HG03575 (cell line): ENCODE results near the gene ANAPC2.

Source experiments
- ATAC-seq: cut with Tn5 transposase; IDR thresholded peaks from one replicate; pipeline ENCODE4 v1.9.1; 2021; ENCODE audit not compliant: unreplicated experiment, insufficient number of reproducible peaks, low FRiP score; ENCODE audit errors: extremely low read depth

Gene ANAPC2

GRCh38 chr9:137167747-137168572, 20.4 kb downstream of the ANAPC2 start:
- no peak for ATAC-seq

GRCh38 chr9:137167277-137167746, 21.0 kb downstream of the ANAPC2 start:
- no peak for ATAC-seq

GRCh38 chr9:137166380-137167229, 21.8 kb downstream of the ANAPC2 start:
- no peak for ATAC-seq

GRCh38 chr9:137165250-137165836, 23.0 kb downstream of the ANAPC2 start:
- ATAC-seq, result no peak

DNA sequence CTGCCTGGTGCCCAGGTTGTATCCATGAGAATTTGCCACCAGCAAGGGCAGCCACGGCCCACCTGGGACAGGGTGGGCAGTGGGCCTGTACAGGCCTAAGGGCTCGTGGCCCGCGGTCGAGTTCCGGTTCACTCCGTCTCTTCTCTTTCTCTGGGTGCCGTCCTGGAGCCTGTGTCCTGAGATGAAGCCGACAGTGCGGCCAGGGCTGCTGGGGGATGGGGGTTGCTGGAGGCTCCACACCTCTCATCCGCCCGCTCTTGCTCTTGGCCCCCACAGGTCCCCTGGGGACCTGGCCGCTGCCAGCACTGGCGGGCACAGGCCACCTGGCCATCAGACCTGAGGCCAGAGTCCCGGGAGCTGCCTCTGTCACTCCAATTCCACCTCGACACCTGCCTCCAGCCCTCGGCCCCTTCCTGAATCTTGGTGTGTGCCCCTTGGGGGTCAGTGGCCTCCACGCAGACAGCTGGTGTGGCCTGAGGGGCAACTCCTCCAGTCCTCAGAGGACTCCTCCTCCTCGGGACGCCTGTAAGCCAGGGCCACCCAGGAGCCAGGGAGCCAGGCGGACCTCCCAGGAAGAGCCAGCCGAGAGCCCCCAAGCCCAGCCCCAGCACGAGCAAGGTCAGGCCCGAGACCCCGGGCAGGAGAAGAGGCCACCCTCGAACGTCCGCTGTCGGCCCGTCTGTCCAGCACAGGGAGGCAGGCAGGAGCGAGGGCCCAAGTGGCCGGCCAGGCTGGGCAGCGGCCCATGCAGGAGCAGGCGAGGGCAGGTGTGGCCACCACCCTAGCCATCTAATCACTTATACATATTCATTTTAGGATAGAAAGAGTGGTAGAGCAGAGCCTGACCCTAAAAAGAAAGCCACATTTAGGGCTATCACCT, 23.8 kb downstream of the ANAPC2 start:
- no peak for ATAC-seq

DNA sequence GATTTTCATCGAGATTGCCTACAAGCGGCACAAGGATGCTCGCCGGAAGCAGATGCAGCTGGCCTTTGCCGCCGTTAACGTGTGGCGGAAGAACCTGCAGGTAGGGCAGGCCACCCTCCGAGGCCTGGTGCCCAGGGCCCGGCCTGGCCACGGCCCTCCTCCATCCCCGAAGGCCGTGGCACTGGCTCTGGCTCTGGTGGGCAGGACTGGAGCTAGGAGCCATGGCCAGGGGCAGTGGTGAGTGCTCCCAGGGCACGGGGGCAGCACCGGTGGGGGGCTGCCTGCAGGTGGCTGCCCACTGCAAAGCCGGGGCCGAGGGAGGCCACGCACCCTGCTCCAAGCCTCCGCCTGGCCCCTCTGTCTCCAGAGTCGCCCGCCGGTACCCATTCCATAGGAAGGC, 24.6 kb downstream of the ANAPC2 start:
- no peak for ATAC-seq

GRCh38 chr9:137163365-137163715, 25.0 kb downstream of the ANAPC2 start:
- no peak for ATAC-seq

DNA sequence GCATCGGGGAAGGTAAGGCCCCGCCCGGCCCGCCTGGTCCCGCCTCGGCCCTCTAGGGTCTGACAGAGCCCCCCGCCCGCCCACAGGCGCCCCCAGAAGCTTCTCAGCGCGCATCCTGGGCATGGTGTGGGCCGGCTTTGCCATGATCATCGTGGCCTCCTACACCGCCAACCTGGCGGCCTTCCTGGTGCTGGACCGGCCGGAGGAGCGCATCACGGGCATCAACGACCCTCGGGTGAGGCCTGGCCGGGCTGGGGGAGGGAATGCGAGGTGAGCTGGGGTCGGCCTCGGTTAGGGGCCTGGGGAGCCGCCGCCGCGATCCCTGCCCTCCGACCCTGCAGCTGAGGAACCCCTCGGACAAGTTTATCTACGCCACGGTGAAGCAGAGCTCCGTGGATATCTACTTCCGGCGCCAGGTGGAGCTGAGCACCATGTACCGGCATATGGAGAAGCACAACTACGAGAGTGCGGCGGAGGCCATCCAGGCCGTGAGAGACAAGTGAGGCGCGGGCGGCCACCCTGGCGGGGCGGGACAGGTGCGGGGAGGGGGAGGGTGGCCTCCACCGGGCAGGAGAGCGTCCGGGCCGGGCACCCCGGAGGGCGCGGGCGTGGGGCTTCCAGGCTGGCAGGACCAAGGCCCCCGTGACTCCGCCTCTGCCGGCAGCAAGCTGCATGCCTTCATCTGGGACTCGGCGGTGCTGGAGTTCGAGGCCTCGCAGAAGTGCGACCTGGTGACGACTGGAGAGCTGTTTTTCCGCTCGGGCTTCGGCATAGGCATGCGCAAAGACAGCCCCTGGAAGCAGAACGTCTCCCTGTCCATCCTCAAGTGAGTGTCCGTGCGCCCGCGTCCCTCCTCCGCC, 25.6 kb downstream of the ANAPC2 start:
- no peak for ATAC-seq

DNA sequence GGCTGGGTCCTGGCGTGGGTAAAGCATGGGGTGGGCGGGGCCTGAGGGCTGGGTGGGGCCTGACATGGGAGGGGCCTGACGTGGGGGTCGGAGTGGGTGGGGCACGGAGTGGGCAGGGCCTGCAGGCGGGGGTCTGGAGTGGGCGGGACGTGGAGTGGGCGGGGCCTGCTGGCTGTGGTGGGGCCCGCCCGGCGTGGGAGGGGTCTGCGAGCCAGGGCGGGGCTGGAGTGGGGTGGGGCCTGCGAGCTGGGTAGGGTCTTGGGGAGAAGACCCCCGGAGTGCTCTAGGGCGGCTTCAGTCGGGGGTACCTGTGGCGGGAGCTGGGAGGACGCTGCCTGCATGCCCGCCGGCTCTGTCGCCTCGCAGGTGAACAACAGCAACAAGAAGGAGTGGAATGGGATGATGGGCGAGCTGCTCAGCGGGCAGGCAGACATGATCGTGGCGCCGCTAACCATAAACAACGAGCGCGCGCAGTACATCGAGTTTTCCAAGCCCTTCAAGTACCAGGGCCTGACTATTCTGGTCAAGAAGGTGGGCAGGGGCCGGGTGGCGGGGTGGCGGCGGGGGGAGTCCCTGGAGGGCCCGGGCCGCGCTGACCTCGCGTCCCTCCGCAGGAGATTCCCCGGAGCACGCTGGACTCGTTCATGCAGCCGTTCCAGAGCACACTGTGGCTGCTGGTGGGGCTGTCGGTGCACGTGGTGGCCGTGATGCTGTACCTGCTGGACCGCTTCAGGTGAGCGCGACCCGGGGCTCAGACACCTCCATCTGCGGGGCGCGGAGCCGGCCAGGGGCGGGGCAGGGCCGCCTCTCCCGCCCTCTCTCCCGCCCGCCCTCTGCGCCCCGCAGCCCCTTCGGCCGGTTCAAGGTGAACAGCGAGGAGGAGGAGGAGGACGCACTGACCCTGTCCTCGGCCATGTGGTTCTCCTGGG, 26.5 kb downstream of the ANAPC2 start:
- ATAC-seq, result no peak

GRCh38 chr9:137160716-137161557, 27.4 kb downstream of the ANAPC2 start:
- no peak for ATAC-seq

- no peak for ATAC-seq
Observed at GRCh38 chr9:137160054-137160425, 28.3 kb downstream of the ANAPC2 start.

- ATAC-seq, result no peak
Observed at GRCh38 chr9:137159105-137160053, 29.0 kb downstream of the ANAPC2 start.

- ATAC-seq, result no peak
Observed at GRCh38 chr9:137158625-137159024, 29.7 kb downstream of the ANAPC2 start.

DNA sequence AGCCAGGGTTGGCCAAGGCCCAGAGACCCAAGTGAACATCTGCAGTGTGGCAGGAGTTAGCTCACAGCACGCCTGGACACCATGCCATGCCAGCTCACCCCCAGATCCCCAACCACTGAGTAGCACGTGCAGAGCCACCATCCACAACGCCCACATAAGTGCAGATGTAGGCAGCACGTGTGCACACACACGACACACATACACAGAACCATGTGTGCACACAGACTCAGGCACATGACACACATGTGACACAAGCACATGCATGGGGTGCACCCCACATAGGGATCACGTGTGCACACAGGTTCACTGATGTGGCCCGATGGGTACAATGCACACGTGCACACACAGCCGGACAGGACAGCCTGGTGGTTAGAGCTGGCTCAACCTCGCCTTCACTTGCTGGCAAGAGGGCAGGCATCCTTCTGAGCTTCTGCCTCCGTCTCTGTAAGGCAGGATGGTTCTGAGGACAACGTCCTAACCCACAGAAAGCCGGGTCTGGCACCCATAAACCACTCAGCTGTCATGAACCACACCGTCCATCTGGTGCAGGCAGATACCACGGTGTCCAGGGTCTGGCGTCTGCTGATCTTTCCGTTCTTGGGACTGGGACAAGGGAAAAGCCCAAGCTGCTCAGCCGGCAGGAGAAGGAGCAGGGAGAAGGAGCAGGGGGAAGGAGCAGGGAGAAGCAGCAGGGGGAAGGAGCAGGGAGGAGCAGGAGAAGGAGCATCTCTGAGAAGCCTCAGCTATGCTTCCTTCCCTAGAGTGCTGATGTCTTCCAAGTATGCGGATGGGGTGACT, 30.5 kb downstream of the ANAPC2 start:
- no peak for ATAC-seq
